Breast epithelium (tissue), 4 donors: ENCODE results near the gene TPTE. TPM values are rescaled to one million over a fixed set of nuclear protein-coding genes. Genes with fewer than 3 reads are reported as not detected.
"Not testable (repeated sequence)": the region's sequence is repeated elsewhere in the genome, so short reads cannot be mapped to it uniquely, and the experiment has no call there.

ENCODE experiments used
- DNase-seq, 2 donors: peaks; one replicate each; pipeline ENCODE4 v3.0.0-alpha.2; 2019; ENCODE audit warnings: low spot score in 2 of 2
- H3K27ac ChIP-seq, 2 donors: fragments of 200-600 bp; sonication (generic) in 1 of 2; one replicate each; pipeline ENCODE4 v1.5.1; 2016 to 2019; ENCODE audit warnings: mild to moderate bottlenecking in 1 of 2
- H3K27me3 ChIP-seq, 2 donors: fragments of 200-600 bp; sonication (generic) in 1 of 2; one replicate each; pipeline versions ENCODE4 v1.5.1 to v1.6.0; 2017 to 2019; ENCODE audit warnings: control low read depth in 1 of 2, mild to moderate bottlenecking in 1 of 2
- H3K36me3 ChIP-seq: fragments of 200-600 bp; one replicate; pipeline ENCODE4 v1.5.1; 2019
- H3K4me1 ChIP-seq, 2 donors: fragments of 200-600 bp; sonication (generic); one replicate each; pipeline ENCODE4 v1.5.1; 2016 to 2019; ENCODE audit warnings: control low read depth in 1 of 2
- H3K4me3 ChIP-seq, 3 donors: fragments of 200-600 bp; sonication (generic); 1 replicate in 2 of 3; 2 replicates in 1 of 3; pipeline ENCODE4 v1.5.1; 2016 to 2019; ENCODE audit warnings: mild to moderate bottlenecking in 3 of 3, moderate library complexity in 2 of 3
- H3K9me3 ChIP-seq, 2 donors: fragments of 200-600 bp; sonication (generic) in 1 of 2; one replicate each; pipeline ENCODE4 v1.5.1; 2016 to 2019; ENCODE audit warnings: control low read depth in 1 of 2
- POLR2A ChIP-seq: fragments of 450-650 bp; IDR thresholded peaks from one replicate; pipeline ENCODE4 v1.6.1; 2016; ENCODE audit warnings: antibody characterized with exemption, mild to moderate bottlenecking, moderate library complexity
- POLR2AphosphoS5 ChIP-seq, 3 donors: sonication (generic); formaldehyde crosslinking; IDR thresholded peaks; one replicate each; pipeline ENCODE4 v1.6.1; 2017; ENCODE audit warnings: antibody characterized with exemption in 3 of 3
- intact Hi-C: fragments of 100-400 bp; cut with DNase I; formaldehyde crosslinking; loops from one replicate; pipeline ENCODE4 v1.15.1; 2023; ENCODE audit warnings: low total_unique reads
- total RNA-seq, 3 donors: library from RNA; depleted of rRNA; stranded (reverse); fragments of >200 nt; gene quantifications; one replicate each; pipeline ENCODE4 v1.1.0, GENCODE V29; 2016
- TF ChIP-seq, protein P1 (sequence below), 3 donors: fragments of 450-650 bp; IDR thresholded peaks; one replicate each; pipeline ENCODE4 v1.5.1; 2016 to 2017; ENCODE audit warnings: antibody characterized with exemption in 3 of 3, mild to moderate bottlenecking in 3 of 3, moderate library complexity in 3 of 3

TPTE gene
- total RNA-seq, 3 donors from 2014 or later, result not detected

- H3K27me3 ChIP-seq, H3K4me3 ChIP-seq, H3K4me1 ChIP-seq, intact Hi-C loops, DNase-seq, H3K27ac ChIP-seq, H3K36me3 ChIP-seq: not testable (repeated sequence)
- H3K9me3 ChIP-seq, result peaks cover 20 to 37% of the 10 kb centered on the region in 2 donors
These were observed 94.7 kb downstream of the TPTE start for GRCh38 chr21:10616061-10616460.

DNA sequence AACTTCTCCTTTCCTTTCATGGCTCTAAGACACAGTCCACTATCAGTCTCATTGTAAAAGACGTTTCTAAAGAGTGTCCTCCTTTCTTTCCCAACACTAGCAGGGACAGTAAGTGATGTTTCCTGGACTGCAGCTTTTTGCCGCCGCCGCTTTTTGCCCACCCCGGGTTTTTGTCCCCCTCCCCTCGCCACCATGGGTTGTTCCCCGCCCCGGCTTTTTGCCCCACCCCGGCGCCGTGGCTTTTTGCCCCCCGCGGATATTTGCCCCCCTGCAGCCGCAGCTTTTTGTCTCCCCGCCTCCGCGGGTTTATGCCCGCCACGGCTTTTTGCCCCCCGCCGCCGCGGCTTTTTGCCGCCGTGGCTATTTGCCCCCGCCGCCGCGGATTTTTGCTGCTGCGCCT, 95.2 kb downstream of the TPTE start:
- Histone ChIP-seq H3K27ac (no peak overlapping the region), H3K36me3 (no peaks in the 10 kb centered on the region)
- intact Hi-C loops, result no loop called here

DNA sequence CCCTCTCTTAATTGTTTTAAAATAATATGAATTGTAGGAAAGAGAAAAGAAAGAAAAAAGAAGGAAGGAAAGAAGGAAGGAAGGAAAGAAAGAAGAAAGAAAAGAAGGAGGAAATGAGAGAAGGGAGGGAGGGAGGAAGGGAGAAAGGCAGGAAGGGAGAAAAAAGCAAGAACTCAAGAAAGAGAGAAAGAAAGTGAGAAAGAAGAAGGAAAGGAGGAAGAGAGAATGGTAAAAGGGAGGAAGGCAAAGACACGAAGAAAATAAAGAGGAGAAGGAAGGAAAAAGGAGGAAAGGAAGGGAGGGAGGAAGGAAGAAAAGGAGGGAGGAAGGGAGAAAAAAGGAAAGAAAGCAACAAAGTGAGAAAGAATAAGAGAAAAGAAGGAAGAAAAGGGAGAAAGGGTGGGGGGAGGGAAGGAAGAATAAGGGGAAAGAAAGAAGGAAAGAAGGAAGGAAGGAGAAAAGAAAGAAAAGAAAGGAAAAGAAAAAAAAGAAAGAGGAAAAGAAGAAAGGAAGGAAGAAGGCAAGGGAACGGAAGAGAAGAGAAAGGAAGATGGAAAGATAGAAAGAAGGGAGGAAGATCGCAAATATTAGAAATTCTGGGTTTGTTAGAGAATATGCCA, 95.9 kb downstream of the TPTE start:
- intact Hi-C loops, H3K27ac ChIP-seq, H3K36me3 ChIP-seq, H3K4me1 ChIP-seq, DNase-seq, H3K27me3 ChIP-seq, H3K4me3 ChIP-seq: not testable (repeated sequence)
- peaks cover 20 to 41% of the 10 kb centered on the region in 2 donors for H3K9me3 ChIP-seq

More for the DNA sequence above, 95.2 kb downstream of the TPTE start:
- no peak for DNase-seq
- no peak overlapping the region for H3K4me3 ChIP-seq
- H3K9me3 ChIP-seq, result peaks cover 20 to 37% of the 10 kb centered on the region in 2 donors
- TF ChIP-seq POLR2A (no peak), POLR2AphosphoS5 (IDR thresholded peaks at IDR 0.05) (no peak)
- TF ChIP-seq, protein P1, sequence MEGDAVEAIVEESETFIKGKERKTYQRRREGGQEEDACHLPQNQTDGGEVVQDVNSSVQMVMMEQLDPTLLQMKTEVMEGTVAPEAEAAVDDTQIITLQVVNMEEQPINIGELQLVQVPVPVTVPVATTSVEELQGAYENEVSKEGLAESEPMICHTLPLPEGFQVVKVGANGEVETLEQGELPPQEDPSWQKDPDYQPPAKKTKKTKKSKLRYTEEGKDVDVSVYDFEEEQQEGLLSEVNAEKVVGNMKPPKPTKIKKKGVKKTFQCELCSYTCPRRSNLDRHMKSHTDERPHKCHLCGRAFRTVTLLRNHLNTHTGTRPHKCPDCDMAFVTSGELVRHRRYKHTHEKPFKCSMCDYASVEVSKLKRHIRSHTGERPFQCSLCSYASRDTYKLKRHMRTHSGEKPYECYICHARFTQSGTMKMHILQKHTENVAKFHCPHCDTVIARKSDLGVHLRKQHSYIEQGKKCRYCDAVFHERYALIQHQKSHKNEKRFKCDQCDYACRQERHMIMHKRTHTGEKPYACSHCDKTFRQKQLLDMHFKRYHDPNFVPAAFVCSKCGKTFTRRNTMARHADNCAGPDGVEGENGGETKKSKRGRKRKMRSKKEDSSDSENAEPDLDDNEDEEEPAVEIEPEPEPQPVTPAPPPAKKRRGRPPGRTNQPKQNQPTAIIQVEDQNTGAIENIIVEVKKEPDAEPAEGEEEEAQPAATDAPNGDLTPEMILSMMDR (IDR thresholded peaks at IDR 0.05), result no peak
- no peaks in the 10 kb centered on the region for H3K4me1 ChIP-seq
- no peaks in the 10 kb centered on the region for H3K27me3 ChIP-seq

- peaks cover 0 to 2% of the 10 kb centered on the region in 2 donors for H3K27me3 ChIP-seq
- DNase-seq, result no peak
- no peak overlapping the region for H3K27ac ChIP-seq
- no peaks in the 10 kb centered on the region for H3K4me1 ChIP-seq
- no peaks in the 10 kb centered on the region for H3K36me3 ChIP-seq
- intact Hi-C loops, result no loop called here
- no peak for TF ChIP-seq POLR2A
- TF ChIP-seq, protein P1 (IDR thresholded peaks at IDR 0.05), result no peak
- no peak overlapping the region for H3K4me3 ChIP-seq
- peaks cover 14 to 47% of the 10 kb centered on the region in 2 donors for H3K9me3 ChIP-seq
These were observed 106.0 kb downstream of the TPTE start for GRCh38 chr21:10627316-10627863.

DNA sequence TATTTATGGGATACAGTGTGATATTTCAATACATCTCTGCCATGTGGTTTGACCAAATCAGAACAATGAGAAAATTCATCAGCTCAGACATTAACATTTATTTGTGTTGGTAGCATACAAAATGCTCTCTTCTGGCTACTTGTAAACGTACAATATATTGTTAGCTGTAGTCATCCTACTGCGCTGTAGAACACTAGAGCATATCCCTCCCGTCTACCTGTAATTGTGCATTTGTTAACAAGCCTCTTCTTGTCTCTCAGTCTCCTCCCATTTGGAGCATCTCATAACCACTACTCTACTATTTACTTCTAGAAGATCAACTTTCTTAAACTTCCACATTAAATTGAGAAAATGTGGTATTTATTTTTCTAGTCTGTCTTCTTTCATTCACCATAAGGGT, 107.9 kb downstream of the TPTE start:
- peaks cover 22 to 54% of the 10 kb centered on the region in 2 donors for H3K9me3 ChIP-seq
- H3K4me1 ChIP-seq, H3K36me3 ChIP-seq, DNase-seq, H3K27ac ChIP-seq, intact Hi-C loops, H3K27me3 ChIP-seq, H3K4me3 ChIP-seq: not testable (repeated sequence)

DNA sequence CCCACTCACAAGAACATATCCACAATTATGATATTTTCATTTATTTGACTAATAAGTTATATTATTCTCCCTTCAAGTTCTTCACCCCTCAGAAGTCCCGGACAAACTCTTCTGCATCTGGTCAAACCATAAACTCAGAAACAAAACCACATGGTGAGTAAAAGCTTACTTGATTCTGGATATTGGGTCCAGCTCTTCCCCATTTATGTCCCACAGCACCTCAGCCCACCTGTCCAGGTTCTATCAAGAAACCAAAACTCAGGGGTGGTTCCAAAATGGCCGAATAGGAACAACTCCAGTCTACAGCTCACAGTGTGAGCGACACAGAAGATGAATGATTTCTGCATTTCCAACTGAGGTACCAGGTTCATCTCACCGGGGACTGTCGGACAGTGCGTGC, 109.4 kb downstream of the TPTE start:
- H3K27me3 ChIP-seq, H3K4me1 ChIP-seq, H3K27ac ChIP-seq, H3K36me3 ChIP-seq, intact Hi-C loops, H3K4me3 ChIP-seq, DNase-seq: not testable (repeated sequence)
- H3K9me3 ChIP-seq, result peaks cover 25 to 69% of the 10 kb centered on the region in 2 donors

DNA sequence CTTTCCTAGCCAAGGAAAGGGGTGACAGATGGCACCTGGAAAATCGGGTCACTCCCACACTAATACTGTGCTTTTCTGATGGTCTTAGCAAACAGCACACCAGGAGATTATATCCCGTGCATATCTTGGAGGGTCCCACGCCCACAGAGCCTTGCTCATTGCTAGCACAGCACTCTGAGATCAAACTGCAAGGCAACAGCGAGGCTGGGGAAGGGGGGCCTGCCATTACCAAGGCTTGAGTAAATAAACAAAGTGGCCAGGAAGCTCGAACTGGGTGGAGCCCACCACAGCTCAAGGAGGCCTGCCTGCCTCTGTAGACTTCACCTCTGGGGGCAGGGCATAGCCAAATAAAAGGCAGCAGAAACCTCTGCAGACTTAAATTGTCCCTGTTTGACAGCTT, 109.9 kb downstream of the TPTE start:
- intact Hi-C loops, H3K27me3 ChIP-seq, H3K27ac ChIP-seq, H3K4me3 ChIP-seq, DNase-seq, H3K36me3 ChIP-seq, H3K4me1 ChIP-seq: not testable (repeated sequence)
- peaks cover 28 to 74% of the 10 kb centered on the region in 2 donors for H3K9me3 ChIP-seq

DNA sequence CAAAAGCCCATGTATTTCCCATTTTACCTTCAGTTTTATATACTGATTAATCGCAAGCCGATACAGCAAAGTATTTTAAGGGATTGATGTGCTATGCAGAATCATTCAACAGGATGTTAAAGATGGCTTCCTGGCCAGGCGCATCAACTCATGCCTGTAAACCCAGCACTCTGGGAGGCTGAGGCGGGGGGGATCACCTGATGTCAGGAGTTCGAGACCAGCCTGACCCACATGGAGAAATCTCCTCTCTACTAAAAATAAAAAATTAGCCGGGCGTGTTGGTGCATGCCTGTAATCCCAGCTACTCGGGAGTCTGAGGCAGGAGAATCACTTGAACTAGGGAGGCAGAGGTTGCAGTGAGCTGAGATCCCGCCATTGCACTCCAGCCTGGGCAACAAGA, 116.8 kb downstream of the TPTE start:
- intact Hi-C loops, H3K4me1 ChIP-seq, DNase-seq, H3K27me3 ChIP-seq, H3K27ac ChIP-seq, H3K36me3 ChIP-seq, H3K4me3 ChIP-seq: not testable (repeated sequence)
- peaks cover 46 to 90% of the 10 kb centered on the region in 2 donors for H3K9me3 ChIP-seq
